Endothelial cell of umbilical vein (primary cell): ENCODE data around the gene REM1. TPM values are rescaled to one million over a fixed set of nuclear protein-coding genes. Genes with fewer than 3 reads are reported as not detected.

Experiments used
- BruUV-seq: library from RNA; stranded (reverse); fragments of 400-500 nt; replicated peaks from 2 replicates; lab custom pipeline; 2021; lab: Mats Ljungman, UMichigan
- CTCF ChIA-PET: fragments of 300-600, 350-600 bp; sonication (Branson Sonifier 250); formaldehyde crosslinking; loops from one replicate; lab custom pipeline; 2021; ENCODE audit warnings: antibody characterized with exemption, inconsistent platforms; lab: Charles Lee
- POLR2A ChIA-PET: fragments of 300-600, 350-600 bp; sonication (Branson Sonifier 250); formaldehyde crosslinking; loops from one replicate; lab custom pipeline; 2021; ENCODE audit warnings: antibody characterized with exemption, inconsistent platforms; lab: Charles Lee
- DNase-seq: peaks from one replicate; pipeline ENCODE4 v3.0.0-alpha.2; 2011; ENCODE audit warnings: low read depth, low spot score
- FAIRE-seq: peaks from 2 replicates; lab custom pipeline; 2011; peaks lifted over from hg19 to GRCh38; lab: Jason Lieb, UNC
- H2AFZ ChIP-seq: 2 replicates; pipeline ENCODE4 v1.6.0; 2012; ENCODE audit warnings: low read depth, low read length, control low read depth, inconsistent platforms
- H3K27ac ChIP-seq: 2 replicates; pipeline ENCODE4 v1.5.1; 2011; ENCODE audit warnings: low read depth, mild to moderate bottlenecking, control low read depth, low read length, moderate library complexity; ENCODE audit not compliant: insufficient read depth
- H3K27me3 ChIP-seq, 2 experiments: 2 replicates each; pipeline versions ENCODE4 v1.6.0 to v1.6.1; 2011; ENCODE audit warnings: low read length in 2 of 2, mixed read lengths in 1 of 2; ENCODE audit not compliant: control insufficient read depth in 2 of 2, insufficient read depth in 2 of 2
- H3K36me3 ChIP-seq, 2 experiments: 2 replicates in 1 of 2; 3 replicates in 1 of 2; pipeline ENCODE4 v1.5.1; 2011; ENCODE audit warnings: low read length in 2 of 2, mild to moderate bottlenecking in 1 of 2, moderate library complexity in 1 of 2; ENCODE audit not compliant: control insufficient read depth in 2 of 2, insufficient read depth in 2 of 2; ENCODE audit errors: extremely low read depth in 1 of 2
- H3K4me1 ChIP-seq: 3 replicates; pipeline ENCODE4 v1.5.1; 2011; ENCODE audit warnings: mild to moderate bottlenecking, low read length; ENCODE audit not compliant: control insufficient read depth, insufficient read depth; ENCODE audit errors: extremely low read depth
- H3K4me2 ChIP-seq: 2 replicates; pipeline ENCODE4 v1.6.1; 2011; ENCODE audit warnings: low read length, control low read depth, mixed read lengths; ENCODE audit not compliant: insufficient read depth
- H3K4me3 ChIP-seq, 3 experiments: fragments of 200-600 bp in 1 of 3; sonication (generic), shearing (Covaris generic) in 1 of 3; replicated peaks in 1 of 3; 2 replicates each; pipeline ENCODE4 v1.5.1; 2011 to 2016; ENCODE audit warnings: control low read depth in 3 of 3, low read length in 3 of 3, mild to moderate bottlenecking in 2 of 3, inconsistent platforms in 1 of 3, low read depth in 1 of 3, moderate library complexity in 1 of 3; ENCODE audit not compliant: insufficient read depth in 1 of 3
- H3K79me2 ChIP-seq: 2 replicates; pipeline ENCODE4 v1.6.0; 2012; ENCODE audit warnings: low read length, inconsistent platforms; ENCODE audit not compliant: control insufficient read depth, insufficient read depth
- H3K9ac ChIP-seq: replicated peaks from 2 replicates; pipeline ENCODE3; 2011; ENCODE audit warnings: low read length, control low read depth; ENCODE audit not compliant: insufficient read depth; ENCODE audit errors: extremely low read depth
- H3K9me1 ChIP-seq: replicated peaks from 3 replicates; pipeline ENCODE4 v1.6.0; 2011; ENCODE audit warnings: mild to moderate bottlenecking, low read length; ENCODE audit not compliant: control insufficient read depth, insufficient read depth; ENCODE audit errors: extremely low read depth
- H3K9me3 ChIP-seq: replicated peaks from 2 replicates; pipeline ENCODE4 v1.5.1; 2012; ENCODE audit warnings: low read length, inconsistent platforms; ENCODE audit not compliant: control insufficient read depth, insufficient read depth
- H4K20me1 ChIP-seq: replicated peaks from 2 replicates; pipeline ENCODE3; 2011; ENCODE audit warnings: mild to moderate bottlenecking, low read length; ENCODE audit not compliant: control insufficient read depth, insufficient read depth; ENCODE audit errors: extremely low read depth
- EZH2 ChIP-seq: IDR thresholded peaks from 2 replicates; pipeline ENCODE4 v1.6.1; 2012; ENCODE audit warnings: borderline replicate concordance, low read depth, mild to moderate bottlenecking, moderate library complexity, low read length, inconsistent platforms; ENCODE audit not compliant: severe bottlenecking
- GATA2 ChIP-seq: IDR thresholded peaks from 2 replicates; pipeline ENCODE4 v1.7.0; 2011; ENCODE audit warnings: low read depth, mild to moderate bottlenecking, moderate library complexity, mixed read lengths, low read length; ENCODE audit not compliant: insufficient read length, insufficient read depth
- JUN ChIP-seq: IDR thresholded peaks from 2 replicates; pipeline ENCODE4 v1.6.1; 2011; ENCODE audit warnings: borderline replicate concordance, low read depth; ENCODE audit not compliant: insufficient read length, insufficient read depth
- MYC ChIP-seq: IDR thresholded peaks from one replicate; pipeline ENCODE4 v1.6.1; 2011; ENCODE audit warnings: mild to moderate bottlenecking, low read depth, low read length
- POLR2A ChIP-seq: IDR thresholded peaks from 2 replicates; pipeline ENCODE4 v1.6.1; 2012; ENCODE audit warnings: low read depth, mild to moderate bottlenecking, control low read depth, low read length
- POLR2AphosphoS5 ChIP-seq: IDR thresholded peaks from 2 replicates; pipeline ENCODE4 v1.6.1; 2012; ENCODE audit warnings: low read depth, mild to moderate bottlenecking, control low read depth, low read length, moderate library complexity; ENCODE audit not compliant: insufficient read depth
- dilution Hi-C: fragments of 300-500 bp; cut with MboI; formaldehyde crosslinking; loops from one replicate; pipeline ENCODE4 v1.15.0; 2019; ENCODE audit warnings: low sequenced_read_pairs; ENCODE audit not compliant: extremely low pct_ligation_motif_present
- intact Hi-C: fragments of 100-400 bp; cut with micrococcal nuclease; formaldehyde crosslinking; loops from one replicate; pipeline ENCODE4 v1.10.0; 2022
- polyA plus RNA-seq, 4 experiments: library from polyadenylated mRNA; depleted of rRNA in 3 of 4; stranded (reverse) in 3 of 4; unstranded in 1 of 4; fragments of >200 nt; gene quantifications; 2 replicates each; pipeline versions ENCODE4 v1.2.1 to v1.2.3, GENCODE V29; 2011 to 2012; ENCODE audit warnings: missing spikeins in 1 of 4
- total RNA-seq: library from RNA; stranded (reverse); gene quantifications from 2 replicates; pipeline ENCODE4 v1.2.3, GENCODE V29; 2021
- TF ChIP-seq, protein P1 (sequence below), 2 donors: IDR thresholded peaks; 1 replicate in 1 of 2; 2 replicates in 1 of 2; pipeline ENCODE4 v1.5.1; 2011; ENCODE audit warnings: low read length in 2 of 2, mild to moderate bottlenecking in 2 of 2, moderate library complexity in 2 of 2, control low read depth in 1 of 2, inconsistent platforms in 1 of 2, low read depth in 1 of 2; ENCODE audit not compliant: insufficient read depth in 1 of 2; ENCODE audit errors: extremely low read depth in 1 of 2
- TF ChIP-seq, protein P2 (sequence below): IDR thresholded peaks from 2 replicates; pipeline ENCODE4 v1.6.1; 2011; ENCODE audit not compliant: insufficient read depth, insufficient read length

REM1 gene
- total and polyA plus RNA-seq, 2 donors (not counting 3 experiments of a cell fraction or from before 2014, with no cell fraction given), result 0.14 TPM; not detected in 1

- FAIRE-seq (no peak), DNase-seq (no peak)
- dilution Hi-C loops, result no loop called here
- ChIA-PET CTCF (interaction anchor here (2.4 to 9.5 kb wide), 2 partner anchors 14 to 29 kb away, joined by 7 to 114 read pairs; no protein-coding TSS in a partner anchor), POLR2A (no interaction called here)
- H3K4me3 ChIP-seq, result no peak overlapping the region
- H3K9ac ChIP-seq, result no peak overlapping the region
- H3K27ac ChIP-seq, result no peak overlapping the region
- peaks cover 0 to 11% of the 10 kb centered on the region in 2 experiments for H3K27me3 ChIP-seq
- H3K9me3 ChIP-seq, result no peaks in the 10 kb centered on the region
- intact Hi-C loops, result no loop called here
- H4K20me1 ChIP-seq, result no peaks in the 10 kb centered on the region
- no peaks in the 10 kb centered on the region for H3K9me1 ChIP-seq
- TF ChIP-seq MYC, result no peak
- TF ChIP-seq GATA2, result no peak
- TF ChIP-seq, protein P1, sequence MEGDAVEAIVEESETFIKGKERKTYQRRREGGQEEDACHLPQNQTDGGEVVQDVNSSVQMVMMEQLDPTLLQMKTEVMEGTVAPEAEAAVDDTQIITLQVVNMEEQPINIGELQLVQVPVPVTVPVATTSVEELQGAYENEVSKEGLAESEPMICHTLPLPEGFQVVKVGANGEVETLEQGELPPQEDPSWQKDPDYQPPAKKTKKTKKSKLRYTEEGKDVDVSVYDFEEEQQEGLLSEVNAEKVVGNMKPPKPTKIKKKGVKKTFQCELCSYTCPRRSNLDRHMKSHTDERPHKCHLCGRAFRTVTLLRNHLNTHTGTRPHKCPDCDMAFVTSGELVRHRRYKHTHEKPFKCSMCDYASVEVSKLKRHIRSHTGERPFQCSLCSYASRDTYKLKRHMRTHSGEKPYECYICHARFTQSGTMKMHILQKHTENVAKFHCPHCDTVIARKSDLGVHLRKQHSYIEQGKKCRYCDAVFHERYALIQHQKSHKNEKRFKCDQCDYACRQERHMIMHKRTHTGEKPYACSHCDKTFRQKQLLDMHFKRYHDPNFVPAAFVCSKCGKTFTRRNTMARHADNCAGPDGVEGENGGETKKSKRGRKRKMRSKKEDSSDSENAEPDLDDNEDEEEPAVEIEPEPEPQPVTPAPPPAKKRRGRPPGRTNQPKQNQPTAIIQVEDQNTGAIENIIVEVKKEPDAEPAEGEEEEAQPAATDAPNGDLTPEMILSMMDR (IDR thresholded peaks at IDR 0.05; ENCODE audit: extremely low read depth in 1 of 2, insufficient read depth in 1 of 2, low read depth in 1 of 2, low read length in 2 of 2), result no peak
- no peak for TF ChIP-seq POLR2A
- no peak for TF ChIP-seq JUN
- H3K79me2 ChIP-seq, result no peaks in the 10 kb centered on the region
- no peak overlapping the region for H2AFZ ChIP-seq
- no TSS peak for BruUV-seq
- H3K4me2 ChIP-seq, result no peak overlapping the region
- no peaks in the 10 kb centered on the region for H3K4me1 ChIP-seq
- H3K36me3 ChIP-seq, result no peaks in the 10 kb centered on the region
Observed at GRCh38 chr20:31489152-31489551, 14.1 kb downstream of the REM1 start.

- H4K20me1 ChIP-seq, result no peaks in the 10 kb centered on the region
- no peak overlapping the region for H3K27ac ChIP-seq
- FAIRE-seq, result no peak
- no peaks in the 10 kb centered on the region for H3K9me1 ChIP-seq
- no TSS peak for BruUV-seq
- H3K27me3 ChIP-seq, result peaks cover 0 to 12% of the 10 kb centered on the region in 2 experiments
- no peak overlapping the region for H2AFZ ChIP-seq
- H3K9ac ChIP-seq, result no peak overlapping the region
- H3K4me1 ChIP-seq, result no peaks in the 10 kb centered on the region
- no peaks in the 10 kb centered on the region for H3K36me3 ChIP-seq
- no peaks in the 10 kb centered on the region for H3K79me2 ChIP-seq
- dilution Hi-C loops (no loop called here), intact Hi-C loops (no loop called here)
- H3K9me3 ChIP-seq, result no peaks in the 10 kb centered on the region
- H3K4me2 ChIP-seq, result no peak overlapping the region
- H3K4me3 ChIP-seq, result no peak overlapping the region
- no peak for DNase-seq
- CTCF ChIA-PET, result interaction anchor here (9.5 kb wide), 1 partner anchor 13 kb away, joined by 114 read pairs; no protein-coding TSS in a partner anchor
- POLR2A ChIA-PET, result no interaction called here
- TF ChIP-seq, protein P2, sequence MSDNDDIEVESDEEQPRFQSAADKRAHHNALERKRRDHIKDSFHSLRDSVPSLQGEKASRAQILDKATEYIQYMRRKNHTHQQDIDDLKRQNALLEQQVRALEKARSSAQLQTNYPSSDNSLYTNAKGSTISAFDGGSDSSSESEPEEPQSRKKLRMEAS, result no peak
- no peak for TF ChIP-seq EZH2
- no peak for TF ChIP-seq MYC
- no peak for TF ChIP-seq POLR2A
- TF ChIP-seq, protein P1 (IDR thresholded peaks at IDR 0.05; ENCODE audit: extremely low read depth in 1 of 2, insufficient read depth in 1 of 2, low read depth in 1 of 2, low read length in 2 of 2), result no peak
- TF ChIP-seq JUN, result no peak
- no peak for TF ChIP-seq POLR2AphosphoS5
- no peak for TF ChIP-seq GATA2
Observed at GRCh38 chr20:31490752-31491151, 15.7 kb downstream of the REM1 start.
